ENCODE results near the gene ERI3.

DNA sequence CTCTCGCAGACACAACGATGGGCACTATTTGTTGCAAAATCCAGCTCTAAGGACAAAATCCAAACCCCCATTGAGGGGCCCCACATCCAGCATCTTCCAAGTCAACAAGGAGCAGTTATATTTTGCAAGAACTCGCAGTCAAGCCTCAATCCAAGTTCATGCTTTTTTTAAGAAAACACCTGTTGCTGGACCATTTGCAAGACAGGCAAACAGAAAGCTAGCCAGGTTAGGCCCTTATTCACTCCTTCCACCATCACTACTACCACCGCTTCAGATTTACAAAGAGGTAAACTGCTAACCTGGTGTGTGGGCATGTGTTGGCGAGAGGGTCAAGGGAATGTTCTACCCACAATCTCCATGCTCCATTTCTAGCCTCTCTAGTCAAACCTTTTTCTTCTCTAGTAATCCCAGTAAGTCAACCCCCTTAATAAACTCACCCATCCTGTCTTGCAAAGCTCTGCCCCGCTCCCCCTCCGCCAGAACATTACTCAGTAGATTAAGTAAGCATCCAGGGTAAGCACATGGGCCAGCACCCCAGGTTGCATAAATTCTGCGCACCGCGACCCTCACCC, 703 bp downstream of the ERI3 start:
- TF ChIP-seq FOXK1 (CRISPR knock-in tag; IDR thresholded peaks at IDR 0.05) (no peak), KAT7 (CRISPR knock-in tag; IDR thresholded peaks at IDR 0.05; ENCODE audit: borderline replicate concordance) (no peak), JUN (CRISPR knock-in tag; IDR thresholded peaks at IDR 0.05) (no peak), FOXP1 (CRISPR knock-in tag; IDR thresholded peaks at IDR 0.05; ENCODE audit: borderline replicate concordance) (no peak), SP1 (CRISPR knock-in tag; conservative IDR thresholded peaks at IDR 0.05) (no peak)
- TF ChIP-seq, protein P1, sequence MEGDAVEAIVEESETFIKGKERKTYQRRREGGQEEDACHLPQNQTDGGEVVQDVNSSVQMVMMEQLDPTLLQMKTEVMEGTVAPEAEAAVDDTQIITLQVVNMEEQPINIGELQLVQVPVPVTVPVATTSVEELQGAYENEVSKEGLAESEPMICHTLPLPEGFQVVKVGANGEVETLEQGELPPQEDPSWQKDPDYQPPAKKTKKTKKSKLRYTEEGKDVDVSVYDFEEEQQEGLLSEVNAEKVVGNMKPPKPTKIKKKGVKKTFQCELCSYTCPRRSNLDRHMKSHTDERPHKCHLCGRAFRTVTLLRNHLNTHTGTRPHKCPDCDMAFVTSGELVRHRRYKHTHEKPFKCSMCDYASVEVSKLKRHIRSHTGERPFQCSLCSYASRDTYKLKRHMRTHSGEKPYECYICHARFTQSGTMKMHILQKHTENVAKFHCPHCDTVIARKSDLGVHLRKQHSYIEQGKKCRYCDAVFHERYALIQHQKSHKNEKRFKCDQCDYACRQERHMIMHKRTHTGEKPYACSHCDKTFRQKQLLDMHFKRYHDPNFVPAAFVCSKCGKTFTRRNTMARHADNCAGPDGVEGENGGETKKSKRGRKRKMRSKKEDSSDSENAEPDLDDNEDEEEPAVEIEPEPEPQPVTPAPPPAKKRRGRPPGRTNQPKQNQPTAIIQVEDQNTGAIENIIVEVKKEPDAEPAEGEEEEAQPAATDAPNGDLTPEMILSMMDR (IDR thresholded peaks at IDR 0.05): no peak
- TF ChIP-seq, protein P2, sequence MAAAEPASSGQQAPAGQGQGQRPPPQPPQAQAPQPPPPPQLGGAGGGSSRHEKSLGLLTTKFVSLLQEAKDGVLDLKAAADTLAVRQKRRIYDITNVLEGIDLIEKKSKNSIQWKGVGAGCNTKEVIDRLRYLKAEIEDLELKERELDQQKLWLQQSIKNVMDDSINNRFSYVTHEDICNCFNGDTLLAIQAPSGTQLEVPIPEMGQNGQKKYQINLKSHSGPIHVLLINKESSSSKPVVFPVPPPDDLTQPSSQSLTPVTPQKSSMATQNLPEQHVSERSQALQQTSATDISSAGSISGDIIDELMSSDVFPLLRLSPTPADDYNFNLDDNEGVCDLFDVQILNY (CRISPR knock-in tag; IDR thresholded peaks at IDR 0.05): no peak

Data from WTC11 (cell line).